ENCODE measurements around the gene RBM14.

DNA sequence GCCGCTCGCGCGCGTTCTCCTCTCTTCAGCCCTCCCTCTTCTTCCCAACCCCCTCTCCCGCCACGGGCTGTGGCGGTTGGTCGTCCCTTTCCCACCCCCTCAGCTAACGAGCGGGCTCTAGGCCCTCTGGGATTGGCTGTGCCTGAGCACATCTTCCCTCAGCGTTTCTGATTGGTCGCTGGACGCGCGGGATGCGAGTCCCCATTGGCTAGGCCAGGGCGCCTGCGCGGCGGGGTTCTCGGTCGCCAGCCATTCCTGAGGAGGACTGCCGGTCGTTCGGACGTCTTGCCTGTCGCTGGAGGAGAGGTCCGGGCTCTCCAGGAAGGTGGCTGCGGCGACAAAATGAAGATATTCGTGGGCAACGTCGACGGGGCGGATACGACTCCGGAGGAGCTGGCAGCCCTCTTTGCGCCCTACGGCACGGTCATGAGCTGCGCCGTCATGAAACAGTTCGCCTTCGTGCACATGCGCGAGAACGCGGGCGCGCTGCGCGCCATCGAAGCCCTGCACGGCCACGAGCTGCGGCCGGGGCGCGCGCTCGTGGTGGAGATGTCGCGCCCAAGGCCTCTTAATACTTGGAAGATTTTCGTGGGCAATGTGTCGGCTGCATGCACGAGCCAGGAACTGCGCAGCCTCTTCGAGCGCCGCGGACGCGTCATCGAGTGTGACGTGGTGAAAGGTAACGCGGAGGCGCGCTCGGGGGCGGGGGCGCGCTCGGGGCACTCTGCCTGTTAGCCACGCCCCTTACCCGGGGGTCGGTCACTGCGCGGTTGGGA is at the start of gene RBM14:
- TF ChIP-seq ZNF274 (IDR thresholded peaks at IDR 0.05; ENCODE audit: low read depth, low read length) (no peak), YY1 (IDR thresholded peaks at IDR 0.05; ENCODE audit: insufficient read depth, insufficient read length) (peak; percentile 27)

All from NT2/D1 (cell line).